Gastroesophageal sphincter (tissue), 4 donors: Measurements from ENCODE around the gene PJVK. TPM values are rescaled to one million over a fixed set of nuclear protein-coding genes. Genes with fewer than 3 reads are reported as not detected.
"Not testable (repeated sequence)": the region's sequence is repeated elsewhere in the genome, so short reads cannot be mapped to it uniquely, and the experiment has no call there.

Source experiments
- ATAC-seq: fragments of 150-250 bp; one replicate; pipeline ENCODE4 v1.9.1; 2016; ENCODE audit warnings: mild to moderate bottlenecking, moderate library complexity
- H3K27ac ChIP-seq, 4 donors: fragments of 200-600 bp; sonication (generic) in 3 of 4; 1 replicate in 3 of 4; 2 replicates in 1 of 4; pipeline ENCODE4 v1.5.1; 2016 to 2019
- H3K27me3 ChIP-seq: fragments of 200-600 bp; sonication (generic); one replicate; pipeline ENCODE4 v1.5.1; 2019
- H3K36me3 ChIP-seq, 2 donors: fragments of 200-600 bp; sonication (generic); one replicate each; pipeline ENCODE4 v1.5.1; 2019; ENCODE audit warnings: control low read depth in 1 of 2
- H3K4me1 ChIP-seq, 3 donors: fragments of 200-600 bp; sonication (generic); 1 replicate in 2 of 3; 2 replicates in 1 of 3; pipeline ENCODE4 v1.5.1; 2016 to 2019; ENCODE audit warnings: control low read depth in 2 of 3
- H3K4me3 ChIP-seq, 2 donors: fragments of 200-600 bp; sonication (generic); one replicate each; pipeline ENCODE4 v1.5.1; 2019; ENCODE audit warnings: mild to moderate bottlenecking in 1 of 2, moderate library complexity in 1 of 2
- H3K9me3 ChIP-seq, 3 donors: fragments of 200-600 bp; sonication (generic); one replicate each; pipeline ENCODE4 v1.5.1; 2017 to 2019; ENCODE audit warnings: control low read depth in 2 of 3
- CTCF ChIP-seq, 4 experiments: fragments of 200-600 bp in 2 of 4; fragments of 450-650 bp in 2 of 4; sonication (generic) in 1 of 4; IDR thresholded peaks; one replicate each; pipeline ENCODE4 v1.5.1; 2017 to 2019; ENCODE audit warnings: antibody characterized with exemption in 4 of 4, mild to moderate bottlenecking in 2 of 4, moderate library complexity in 2 of 4
- EP300 ChIP-seq: sonication (generic); formaldehyde crosslinking; IDR thresholded peaks from one replicate; pipeline ENCODE4 v1.6.1; 2017; ENCODE audit warnings: antibody characterized with exemption, mild to moderate bottlenecking
- POLR2A ChIP-seq, 2 donors: fragments of 450-650 bp; IDR thresholded peaks; one replicate each; pipeline ENCODE4 v1.6.1; 2017; ENCODE audit warnings: antibody characterized with exemption in 2 of 2, mild to moderate bottlenecking in 2 of 2, moderate library complexity in 1 of 2
- POLR2AphosphoS5 ChIP-seq: sonication (generic); formaldehyde crosslinking; IDR thresholded peaks from one replicate; pipeline ENCODE4 v1.6.1; 2017; ENCODE audit warnings: antibody characterized with exemption
- WGBS, 2 donors: methylation state at CpG; one replicate each; pipeline ENCODE4 v1.1.5; 2018; ENCODE audit warnings: low coverage in 1 of 2; 5-methylcytosine and 5-hydroxymethylcytosine counted together
- total RNA-seq, 4 donors: library from RNA; depleted of rRNA; stranded (reverse); fragments of >200 nt; gene quantifications; one replicate each; pipeline ENCODE4 v1.1.0, GENCODE V29; 2016

PJVK gene
- total RNA-seq, 4 donors from 2014 or later = 2.9 to 4.7 (median 3.9) TPM

- H3K27ac ChIP-seq = no peak overlapping the region
- H3K27me3 ChIP-seq = no peaks in the 10 kb centered on the region
- TF ChIP-seq EP300 = no peak
- TF ChIP-seq POLR2A (IDR thresholded peaks at IDR 0.05) = no peak
- TF ChIP-seq POLR2AphosphoS5 = no peak
- ATAC-seq = no peak
- no peaks in the 10 kb centered on the region for H3K4me1 ChIP-seq
- WGBS, 2 donors = 89 to 91% methylated on average over 4 to 9 of the region's 11 CpGs
- no peaks in the 10 kb centered on the region for H3K9me3 ChIP-seq
- H3K36me3 ChIP-seq = no peaks in the 10 kb centered on the region
- H3K4me3 ChIP-seq = no peak overlapping the region
Measured at GRCh38 chr2:178457390-178457886, 6.3 kb downstream of the PJVK start.

DNA sequence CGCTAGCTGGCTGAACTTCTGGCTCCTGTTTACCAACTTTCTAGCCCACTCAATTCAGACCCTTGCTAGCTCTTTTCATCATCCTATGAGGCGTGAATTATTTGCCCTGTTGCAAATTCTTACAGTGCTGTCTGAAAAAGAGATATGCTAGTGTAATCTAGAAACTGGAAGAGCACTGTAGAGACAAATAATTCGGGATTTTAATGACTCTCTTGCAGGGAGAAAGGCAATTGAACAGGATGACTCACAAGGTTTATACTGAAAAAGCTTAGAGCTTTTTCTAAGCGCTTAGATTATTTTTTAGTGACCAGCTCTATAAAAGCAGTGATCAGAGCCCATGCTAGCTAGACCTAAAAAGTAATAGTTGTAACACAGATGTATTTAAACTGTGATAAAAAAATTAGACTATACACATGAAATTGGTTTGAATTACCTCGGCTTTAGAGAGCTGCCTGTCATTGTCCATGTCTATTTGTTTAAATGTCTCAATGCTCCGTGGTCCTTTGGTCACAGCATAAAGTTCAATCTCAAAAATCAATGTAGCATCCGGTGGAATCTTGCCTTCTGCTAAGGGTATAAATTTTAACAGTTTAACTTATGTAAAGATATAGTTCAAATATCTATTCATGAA, 18.2 kb downstream of the PJVK start:
- no peaks in the 10 kb centered on the region for H3K9me3 ChIP-seq
- no peak overlapping the region for H3K27ac ChIP-seq
- no peak overlapping the region for H3K4me3 ChIP-seq
- TF ChIP-seq CTCF (IDR thresholded peaks at IDR 0.05) = no peak
- TF ChIP-seq POLR2A (IDR thresholded peaks at IDR 0.05) = no peak
- no peak for TF ChIP-seq POLR2AphosphoS5
- TF ChIP-seq EP300 = no peak
- ATAC-seq = no peak
- H3K4me1 ChIP-seq = peaks cover 0 to 11% (median 0%) of the 10 kb centered on the region in 3 donors
- WGBS, 2 donors = 88 to 92% methylated on average over 7 of the region's 7 CpGs
- peaks cover 0 to 47% of the 10 kb centered on the region in 2 donors for H3K36me3 ChIP-seq
- no peaks in the 10 kb centered on the region for H3K27me3 ChIP-seq

GRCh38 chr2:178471313-178471712, 20.1 kb downstream of the PJVK start:
- not testable (repeated sequence) for H3K9me3 ChIP-seq
- 94 to 100% methylated on average over 1 to 4 of the region's 5 CpGs for WGBS, 2 donors

DNA sequence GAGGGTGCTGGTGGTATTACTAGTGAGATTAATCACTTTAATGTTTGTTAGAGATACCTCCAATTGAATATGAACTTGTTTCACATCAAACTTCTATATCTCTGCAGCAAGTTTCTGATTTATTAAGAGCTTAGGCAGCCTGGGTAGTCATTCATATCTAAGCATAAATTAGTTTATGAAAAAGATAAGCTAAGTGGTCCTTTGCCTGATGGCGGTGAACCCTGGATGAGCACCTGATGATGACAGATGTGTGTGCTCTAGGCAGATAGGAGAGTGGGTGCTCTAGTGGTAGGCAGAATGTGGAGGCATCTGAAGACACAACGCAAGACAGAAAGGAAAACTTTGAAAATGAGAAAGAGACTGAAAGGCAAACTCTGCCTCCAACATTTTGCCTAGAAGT, 22.2 kb downstream of the PJVK start:
- WGBS, 2 donors = 93 to 100% methylated on average over 1 to 2 of the region's 2 CpGs
- no peaks in the 10 kb centered on the region for H3K27me3 ChIP-seq
- TF ChIP-seq EP300 (no peak), CTCF (IDR thresholded peaks at IDR 0.05) (no peak), POLR2A (IDR thresholded peaks at IDR 0.05) (no peak), POLR2AphosphoS5 (no peak)
- peaks cover 0 to 12% of the 10 kb centered on the region in 2 donors for H3K36me3 ChIP-seq
- no peak for ATAC-seq
- peaks cover 0 to 32% (median 0%) of the 10 kb centered on the region in 3 donors for H3K4me1 ChIP-seq
- H3K27ac ChIP-seq = no peak overlapping the region
- H3K9me3 ChIP-seq = no peaks in the 10 kb centered on the region
- no peak overlapping the region for H3K4me3 ChIP-seq

More at GRCh38 chr2:178471313-178471712, 20.1 kb downstream of the PJVK start:
- peaks cover 0 to 16% (median 0%) of the 10 kb centered on the region in 3 donors for H3K4me1 ChIP-seq
- H3K4me3 ChIP-seq, ATAC-seq, H3K27ac ChIP-seq, H3K27me3 ChIP-seq: not testable (repeated sequence)
- H3K36me3 ChIP-seq = peaks cover 0 to 28% of the 10 kb centered on the region in 2 donors

DNA sequence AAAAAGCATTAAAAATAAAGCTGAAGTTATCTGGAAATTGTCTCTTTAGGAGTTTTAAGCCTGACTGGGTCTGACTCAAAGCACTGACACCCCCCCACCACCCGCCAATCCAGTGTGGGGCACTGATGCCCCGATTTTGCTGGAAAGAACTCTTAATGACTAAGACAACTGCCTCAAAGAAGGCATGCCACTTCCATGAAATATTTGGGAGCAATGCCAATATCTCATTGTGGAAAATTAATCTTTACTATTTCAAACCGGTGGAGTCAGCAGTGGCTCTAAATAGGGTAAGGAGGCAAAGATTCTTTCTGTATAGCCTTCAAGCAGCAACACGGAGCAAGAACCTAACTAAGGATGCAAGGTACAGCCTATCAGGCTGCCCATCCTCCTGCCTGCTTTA, 22.8 kb downstream of the PJVK start:
- no peaks in the 10 kb centered on the region for H3K27me3 ChIP-seq
- peaks cover 0 to 33% (median 0%) of the 10 kb centered on the region in 3 donors for H3K4me1 ChIP-seq
- no peak for TF ChIP-seq POLR2A (IDR thresholded peaks at IDR 0.05)
- peak; percentile 7 for TF ChIP-seq POLR2AphosphoS5
- no peak overlapping the region for H3K4me3 ChIP-seq
- H3K36me3 ChIP-seq = peaks cover 0 to 6% of the 10 kb centered on the region in 2 donors
- no peaks in the 10 kb centered on the region for H3K9me3 ChIP-seq
- 6 to 51% methylated on average over 3 to 4 of the region's 4 CpGs for WGBS, 2 donors
- H3K27ac ChIP-seq = peak overlapping the region in 1 of 4 donors; percentile 16
- no peak for ATAC-seq

DNA sequence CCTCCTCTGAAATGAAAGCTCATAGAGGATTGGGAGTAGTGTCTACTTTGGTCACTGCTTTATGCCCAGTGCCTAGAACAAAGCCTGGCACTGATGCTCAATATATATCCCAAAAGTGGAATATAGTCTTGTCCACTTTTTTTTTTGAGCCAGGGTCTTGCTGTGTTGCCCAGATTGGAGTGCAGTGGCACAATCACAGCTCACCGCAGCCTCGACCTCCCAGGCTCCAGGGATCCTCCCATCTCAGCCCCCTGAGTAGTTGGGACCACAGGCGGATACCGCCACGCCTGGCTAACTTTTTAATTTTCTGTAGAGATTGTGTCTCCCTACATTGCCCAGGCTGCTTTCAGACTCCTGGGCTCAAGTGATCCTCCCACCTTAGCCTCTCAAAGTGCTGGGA, 23.4 kb downstream of the PJVK start:
- H3K9me3 ChIP-seq = no peaks in the 10 kb centered on the region
- peaks cover 1 to 40% (median 3%) of the 10 kb centered on the region in 3 donors for H3K4me1 ChIP-seq
- no peaks in the 10 kb centered on the region for H3K27me3 ChIP-seq
- H3K36me3 ChIP-seq = no peaks in the 10 kb centered on the region
- ATAC-seq = no peak
- TF ChIP-seq POLR2AphosphoS5 = no peak
- no peak for TF ChIP-seq CTCF (IDR thresholded peaks at IDR 0.05)
- no peak for TF ChIP-seq EP300
- no peak for TF ChIP-seq POLR2A (IDR thresholded peaks at IDR 0.05)
- 100% methylated on average over 5 of the region's 5 CpGs; no CpG with 5 or more reads in 1 of the 2 donors for WGBS, 2 donors
- peak overlapping the region in 1 of 4 donors; percentile 16 for H3K27ac ChIP-seq
- H3K4me3 ChIP-seq = no peak overlapping the region
